Measurements from ENCODE around the gene SPATA13.
"Not testable (repeated sequence)": the region's sequence is repeated elsewhere in the genome, so short reads cannot be mapped to it uniquely, and the experiment has no call there.

SPATA13 gene

GRCh38 chr13:24280720-24281119 is 120.2 kb downstream of the SPATA13 start:
- DNase-seq (ENCODE audit: low spot score) = no peak

- DNase-seq (ENCODE audit: low spot score) = no peak
These were observed 120.9 kb downstream of the SPATA13 start for GRCh38 chr13:24281188-24282008.

- DNase-seq (ENCODE audit: low spot score) = no peak
These were observed 121.7 kb downstream of the SPATA13 start for GRCh38 chr13:24282256-24282655.

GRCh38 chr13:24284889-24285565 is 124.5 kb downstream of the SPATA13 start:
- no peak for DNase-seq (ENCODE audit: low spot score)

- DNase-seq (ENCODE audit: low spot score) = no peak
These were observed 126.1 kb downstream of the SPATA13 start for GRCh38 chr13:24286624-24287023.

GRCh38 chr13:24287748-24288287 is 127.3 kb downstream of the SPATA13 start:
- no peak for DNase-seq (ENCODE audit: low spot score)

- DNase-seq (ENCODE audit: low spot score) = no peak
These were observed 128.3 kb downstream of the SPATA13 start for GRCh38 chr13:24288870-24289269.

GRCh38 chr13:24290280-24290932 is 129.9 kb downstream of the SPATA13 start:
- DNase-seq (ENCODE audit: low spot score) = no peak

GRCh38 chr13:24292481-24292880 is 132.0 kb downstream of the SPATA13 start:
- DNase-seq (ENCODE audit: low spot score) = no peak

GRCh38 chr13:24293746-24294145 is 133.2 kb downstream of the SPATA13 start:
- DNase-seq (ENCODE audit: low spot score) = no peak

GRCh38 chr13:24299488-24300114 is 139.1 kb downstream of the SPATA13 start:
- no peak for DNase-seq (ENCODE audit: low spot score)

- no peak for DNase-seq (ENCODE audit: low spot score)
These were observed 140.9 kb downstream of the SPATA13 start for GRCh38 chr13:24301434-24301833.

GRCh38 chr13:24301911-24302310 is 141.4 kb downstream of the SPATA13 start:
- DNase-seq (ENCODE audit: low spot score) = no peak

GRCh38 chr13:24304620-24305019 is 144.1 kb downstream of the SPATA13 start:
- DNase-seq (ENCODE audit: low spot score) = no peak

- DNase-seq (ENCODE audit: low spot score) = no peak
These were observed 146.1 kb downstream of the SPATA13 start for GRCh38 chr13:24306632-24307031.

- no peak for DNase-seq (ENCODE audit: low spot score)
These were observed 146.9 kb downstream of the SPATA13 start for GRCh38 chr13:24307211-24308067.

- no peak for DNase-seq (ENCODE audit: low spot score)
These were observed 147.5 kb downstream of the SPATA13 start for GRCh38 chr13:24308068-24308445.

GRCh38 chr13:24308488-24309020 is 148.0 kb downstream of the SPATA13 start:
- no peak for DNase-seq (ENCODE audit: low spot score)

- DNase-seq (ENCODE audit: low spot score) = not testable (repeated sequence)
These were observed 148.8 kb downstream of the SPATA13 start, which contains the start of gene C1QTNF9 for GRCh38 chr13:24309300-24309699. C1QTNF9 (plus strand) TSS chr13:24309580; CDS start chr13:24316004, 6,424 bp downstream.

GRCh38 chr13:24313439-24313838 is 152.9 kb downstream of the SPATA13 start:
- no peak for DNase-seq (ENCODE audit: low spot score)

- not testable (repeated sequence) for DNase-seq (ENCODE audit: low spot score)
These were observed 157.3 kb downstream of the SPATA13 start for GRCh38 chr13:24317835-24318234.
